Measurements from ENCODE around the gene EPHA4. TPM values are rescaled to one million over a fixed set of nuclear protein-coding genes. Genes with fewer than 3 reads are reported as not detected.

Gene EPHA4
- total RNA-seq, 1 donor from 2014 or later, result 51.2 TPM

DNA sequence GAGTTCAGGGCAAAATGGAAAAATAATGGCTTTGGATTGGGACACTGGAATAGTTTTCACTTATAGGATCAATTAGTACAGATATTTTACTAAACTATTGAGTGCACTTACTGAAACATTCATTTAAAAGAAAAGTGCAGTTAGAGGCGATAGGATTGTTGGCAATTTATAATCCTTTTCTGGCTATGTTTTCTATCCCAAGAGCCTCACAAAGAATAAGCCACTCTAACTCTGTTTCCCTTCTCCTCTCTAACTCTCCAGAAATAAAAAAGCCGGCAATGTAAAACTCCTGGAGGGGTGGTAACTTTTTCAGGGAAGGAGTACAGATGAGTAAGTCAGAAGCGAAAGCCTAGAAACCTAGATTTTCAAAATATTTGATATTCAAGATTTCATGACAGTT is 91.3 kb downstream of the EPHA4 start:
- H3K36me3 ChIP-seq, result no peaks in the 10 kb centered on the region
- H3K27ac ChIP-seq, result no peak overlapping the region
- no peak overlapping the region for H3K4me3 ChIP-seq
- intact Hi-C loops (cut with DNase I), result no loop called here
- no peaks in the 10 kb centered on the region for H3K9me3 ChIP-seq
- DNase-seq (ENCODE audit: low spot score in 2 of 2), result no peak
- H3K27me3 ChIP-seq, result no peaks in the 10 kb centered on the region
- peaks cover 0 to 15% of the 10 kb centered on the region in 2 donors for H3K4me1 ChIP-seq
- no peak for TF ChIP-seq CTCF (IDR thresholded peaks at IDR 0.05)

GRCh38 chr2:221480163-221480562 is 91.9 kb downstream of the EPHA4 start:
- Histone ChIP-seq H3K27me3 (no peaks in the 10 kb centered on the region), H3K4me1 (peaks cover 0 to 15% of the 10 kb centered on the region in 2 donors), H3K36me3 (no peaks in the 10 kb centered on the region), H3K4me3 (no peak overlapping the region), H3K9me3 (no peaks in the 10 kb centered on the region), H3K27ac (no peak overlapping the region)
- intact Hi-C loops (cut with DNase I), result no loop called here
- DNase-seq (ENCODE audit: low spot score in 2 of 2), result no peak
- TF ChIP-seq CTCF (IDR thresholded peaks at IDR 0.05), result no peak

GRCh38 chr2:221478485-221478863 is 93.6 kb downstream of the EPHA4 start:
- intact Hi-C loops (cut with DNase I), result loop anchor here (5.0 kb wide), 1 partner anchor 251 kb away; no protein-coding TSS in a partner anchor
- Histone ChIP-seq H3K4me3 (no peak overlapping the region), H3K9me3 (no peaks in the 10 kb centered on the region), H3K4me1 (peaks cover 0 to 15% of the 10 kb centered on the region in 2 donors), H3K27ac (peak overlapping the region in 1 of 2 donors; percentile 31), H3K36me3 (no peaks in the 10 kb centered on the region), H3K27me3 (no peaks in the 10 kb centered on the region)
- DNase-seq (ENCODE audit: low spot score in 2 of 2), result no peak
- no peak for TF ChIP-seq CTCF (IDR thresholded peaks at IDR 0.05)

- Histone ChIP-seq H3K4me3 (no peak overlapping the region), H3K9me3 (no peaks in the 10 kb centered on the region), H3K36me3 (no peaks in the 10 kb centered on the region), H3K27me3 (no peaks in the 10 kb centered on the region), H3K27ac (peak overlapping the region; percentile 3 to 31), H3K4me1 (peaks cover 0 to 15% of the 10 kb centered on the region in 2 donors)
- no peak for TF ChIP-seq CTCF (IDR thresholded peaks at IDR 0.05)
- intact Hi-C loops (cut with DNase I), result loop anchor here (5.0 kb wide), 1 partner anchor 251 kb away; no protein-coding TSS in a partner anchor
- DNase-seq (ENCODE audit: low spot score in 2 of 2), result no peak
Observed at GRCh38 chr2:221477714-221478484, 94.2 kb downstream of the EPHA4 start.

DNA sequence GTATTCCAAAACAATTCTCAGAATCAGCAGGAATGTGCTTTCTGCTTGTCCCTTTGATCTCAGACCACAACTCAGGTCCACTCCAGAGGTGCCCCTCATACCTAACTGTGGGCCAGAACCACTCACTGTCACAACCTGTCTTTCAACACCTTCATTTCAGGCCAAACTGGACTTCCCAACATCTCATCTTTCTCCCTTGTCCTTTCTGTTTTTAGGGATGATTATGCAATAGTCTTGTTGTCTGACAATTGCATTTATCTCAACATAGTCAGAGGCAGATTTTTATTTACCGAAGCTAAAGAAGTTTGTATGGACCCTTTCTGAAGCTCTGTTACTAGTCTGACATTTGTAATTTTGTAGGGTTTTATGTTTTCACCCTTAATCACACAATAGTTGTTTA is 95.9 kb downstream of the EPHA4 start:
- H3K36me3 ChIP-seq, result no peaks in the 10 kb centered on the region
- H3K27me3 ChIP-seq, result no peaks in the 10 kb centered on the region
- peaks cover 0 to 15% of the 10 kb centered on the region in 2 donors for H3K4me1 ChIP-seq
- H3K9me3 ChIP-seq, result no peaks in the 10 kb centered on the region
- no peak for DNase-seq (ENCODE audit: low spot score in 2 of 2)
- no peak overlapping the region for H3K27ac ChIP-seq
- no peak overlapping the region for H3K4me3 ChIP-seq
- intact Hi-C loops (cut with DNase I), result loop anchor here (5.0 kb wide), 1 partner anchor 249 kb away; no protein-coding TSS in a partner anchor
- no peak for TF ChIP-seq CTCF (IDR thresholded peaks at IDR 0.05)

Data from ascending aorta (tissue), 2 donors.